Trophoblast cell (in vitro differentiated cells and primary cell): ENCODE measurements around the gene SPOPL.
A peak's percentile ranks its signal among the peaks of the same experiment; 100 is the strongest.

Experiments used
- DNase-seq, 2 donors: peaks; one replicate each; pipeline ENCODE4 v3.0.0-alpha.2; 2016
- H2AFZ ChIP-seq: 2 replicates; pipeline ENCODE4 v1.6.1; 2013; ENCODE audit warnings: low read length, moderate library complexity, mild to moderate bottlenecking; ENCODE audit not compliant: insufficient read depth, poor library complexity
- H2AK5ac ChIP-seq: 2 replicates; pipeline ENCODE4 v1.6.1; 2013; ENCODE audit warnings: mild to moderate bottlenecking, low read length
- H2BK120ac ChIP-seq: 2 replicates; pipeline ENCODE4 v1.6.1; 2013; ENCODE audit warnings: low read length, mild to moderate bottlenecking, moderate library complexity; ENCODE audit not compliant: insufficient read depth, poor library complexity
- H2BK12ac ChIP-seq: 2 replicates; pipeline ENCODE4 v1.6.1; 2013; ENCODE audit warnings: mild to moderate bottlenecking, low read length, moderate library complexity
- H2BK5ac ChIP-seq: 2 replicates; pipeline ENCODE4 v1.6.1; 2013; ENCODE audit warnings: low read length, low read depth, moderate library complexity, mild to moderate bottlenecking; ENCODE audit not compliant: poor library complexity
- H3K14ac ChIP-seq: 2 replicates; pipeline ENCODE4 v1.6.1; 2013; ENCODE audit warnings: mild to moderate bottlenecking, low read length
- H3K18ac ChIP-seq: 2 replicates; pipeline ENCODE4 v1.6.1; 2013; ENCODE audit warnings: mild to moderate bottlenecking, low read length
- H3K23ac ChIP-seq: 2 replicates; pipeline ENCODE4 v1.6.1; 2013; ENCODE audit warnings: low read length
- H3K27ac ChIP-seq: 2 replicates; pipeline ENCODE4 v1.5.1; 2013; ENCODE audit warnings: low read depth, mild to moderate bottlenecking, inconsistent platforms, low read length, moderate library complexity
- H3K27me3 ChIP-seq: 2 replicates; pipeline ENCODE4 v1.6.1; 2013; ENCODE audit warnings: inconsistent platforms, mild to moderate bottlenecking, low read length, moderate library complexity; ENCODE audit not compliant: insufficient read depth
- H3K36me3 ChIP-seq, 2 experiments: 1 replicate in 1 of 2; 2 replicates in 1 of 2; pipeline ENCODE4 v1.6.1; 2013; ENCODE audit warnings: low read length in 2 of 2, mild to moderate bottlenecking in 2 of 2, moderate library complexity in 1 of 2; ENCODE audit not compliant: insufficient read depth in 2 of 2, control insufficient read depth in 1 of 2
- H3K4ac ChIP-seq: 2 replicates; pipeline ENCODE4 v1.6.1; 2013; ENCODE audit warnings: low read depth, mild to moderate bottlenecking, low read length, moderate library complexity
- H3K4me1 ChIP-seq, 2 experiments: 1 replicate in 1 of 2; 2 replicates in 1 of 2; pipeline ENCODE4 v1.6.1; 2013; ENCODE audit warnings: low read length in 2 of 2, mild to moderate bottlenecking in 2 of 2, moderate library complexity in 1 of 2; ENCODE audit not compliant: insufficient read depth in 2 of 2, control insufficient read depth in 1 of 2
- H3K4me2 ChIP-seq: 2 replicates; pipeline ENCODE4 v1.6.1; 2013; ENCODE audit warnings: inconsistent platforms, mild to moderate bottlenecking, low read length, moderate library complexity
- H3K4me3 ChIP-seq: 2 replicates; pipeline ENCODE4 v1.5.1; 2013; ENCODE audit warnings: mild to moderate bottlenecking, low read depth, low read length, inconsistent platforms
- H3K79me1 ChIP-seq: one replicate; pipeline ENCODE4 v1.6.1; 2013; ENCODE audit warnings: low read length
- H3K79me2 ChIP-seq: 2 replicates; pipeline ENCODE4 v1.6.1; 2013; ENCODE audit warnings: low read length, mild to moderate bottlenecking; ENCODE audit not compliant: control insufficient read depth, insufficient read depth, poor library complexity
- H3K9ac ChIP-seq: 2 replicates; pipeline ENCODE4 v1.6.1; 2013; ENCODE audit warnings: mild to moderate bottlenecking, low read length
- H3K9me3 ChIP-seq: 2 replicates; pipeline ENCODE4 v1.6.1; 2013; ENCODE audit warnings: low read depth, mild to moderate bottlenecking, control low read depth, inconsistent platforms, low read length; ENCODE audit not compliant: insufficient read depth
- H4K12ac ChIP-seq: 2 replicates; pipeline ENCODE4 v1.6.1; 2013; ENCODE audit warnings: low read depth, mild to moderate bottlenecking, low read length, moderate library complexity
- H4K8ac ChIP-seq: 2 replicates; pipeline ENCODE4 v1.6.1; 2013; ENCODE audit warnings: low read depth, mild to moderate bottlenecking, low read length, moderate library complexity
- H4K91ac ChIP-seq: one replicate; pipeline ENCODE4 v1.6.1; 2013; ENCODE audit warnings: low read depth, mild to moderate bottlenecking, low read length, moderate library complexity
- WGBS: extraction: QIAGEN DNeasy Blood & Tissue Kit; methylation state at CpG from one replicate; pipeline ENCODE4 v1.1.7; 2013; ENCODE audit warnings: missing lambda C conversion rate; ENCODE audit not compliant: insufficient read length, insufficient coverage; ENCODE audit errors: extremely low coverage; 5-methylcytosine and 5-hydroxymethylcytosine counted together

The SPOPL gene

GRCh38 chr2:138493334-138493733, 8.2 kb upstream of the SPOPL start:
- Histone ChIP-seq H2AK5ac (no peak overlapping the region), H3K9ac (no peak overlapping the region), H3K18ac (no peak overlapping the region), H2BK120ac (no peak overlapping the region), H3K23ac (no peak overlapping the region), H3K79me1 (peaks cover 18% of the 10 kb centered on the region), H3K4me1 (peaks cover 15 to 25% of the 10 kb centered on the region in 2 experiments), H2BK5ac (no peak overlapping the region), H2AFZ (no peak overlapping the region), H4K8ac (peak overlapping the region; percentile 1), H3K36me3 (peaks cover 0 to 2% of the 10 kb centered on the region in 2 experiments), H3K27me3 (no peaks in the 10 kb centered on the region), H3K4me2 (no peak overlapping the region), H4K12ac (no peak overlapping the region), H3K4me3 (no peak overlapping the region), H2BK12ac (no peak overlapping the region), H3K27ac (peak overlapping the region; percentile 14), H3K79me2 (peaks cover 2% of the 10 kb centered on the region), H3K9me3 (no peaks in the 10 kb centered on the region), H4K91ac (no peak overlapping the region), H3K4ac (no peak overlapping the region), H3K14ac (no peak overlapping the region)
- DNase-seq: peak; percentile 91 to 92
- WGBS: no CpG with 5 or more reads among the region's 4 CpGs

GRCh38 chr2:138494265-138494966, 7.2 kb upstream of the SPOPL start:
- H3K27ac ChIP-seq: peak overlapping the region; percentile 79
- no CpG with 5 or more reads among the region's 2 CpGs for WGBS
- H3K9ac ChIP-seq: no peak overlapping the region
- no peak for DNase-seq
- H2AFZ ChIP-seq: no peak overlapping the region
- H2BK12ac ChIP-seq: peak overlapping the region; percentile 75
- H3K23ac ChIP-seq: no peak overlapping the region
- no peak overlapping the region for H3K4me3 ChIP-seq
- H3K36me3 ChIP-seq: peaks cover 0 to 2% of the 10 kb centered on the region in 2 experiments
- no peak overlapping the region for H4K12ac ChIP-seq
- H2AK5ac ChIP-seq: peak overlapping the region; percentile 79
- H3K4me1 ChIP-seq: peaks cover 15 to 25% of the 10 kb centered on the region in 2 experiments
- H4K91ac ChIP-seq: peak overlapping the region; percentile 89
- peak overlapping the region; percentile 82 for H2BK120ac ChIP-seq
- H3K79me2 ChIP-seq: peaks cover 2% of the 10 kb centered on the region
- H3K79me1 ChIP-seq: peaks cover 18% of the 10 kb centered on the region
- H3K4me2 ChIP-seq: no peak overlapping the region
- no peaks in the 10 kb centered on the region for H3K27me3 ChIP-seq
- peak overlapping the region; percentile 64 for H3K4ac ChIP-seq
- H4K8ac ChIP-seq: peak overlapping the region; percentile 69
- peak overlapping the region; percentile 87 for H2BK5ac ChIP-seq
- no peaks in the 10 kb centered on the region for H3K9me3 ChIP-seq
- peak overlapping the region; percentile 73 for H3K14ac ChIP-seq
- peak overlapping the region; percentile 68 for H3K18ac ChIP-seq

GRCh38 chr2:138495384-138495783, 6.2 kb upstream of the SPOPL start:
- peak overlapping the region; percentile 16 for H3K27ac ChIP-seq
- peak overlapping the region; percentile 53 for H2BK120ac ChIP-seq
- no peak for DNase-seq
- H3K18ac ChIP-seq: peak overlapping the region; percentile 68
- no peak overlapping the region for H3K4me3 ChIP-seq
- no peak overlapping the region for H2AFZ ChIP-seq
- no peak overlapping the region for H4K8ac ChIP-seq
- H3K23ac ChIP-seq: no peak overlapping the region
- H2BK12ac ChIP-seq: peak overlapping the region; percentile 84
- H4K12ac ChIP-seq: no peak overlapping the region
- H3K79me1 ChIP-seq: peaks cover 18% of the 10 kb centered on the region
- H3K4ac ChIP-seq: peak overlapping the region; percentile 58
- H3K36me3 ChIP-seq: peaks cover 0 to 2% of the 10 kb centered on the region in 2 experiments
- peaks cover 2% of the 10 kb centered on the region for H3K79me2 ChIP-seq
- H3K27me3 ChIP-seq: no peaks in the 10 kb centered on the region
- WGBS: no CpG with 5 or more reads among the region's 2 CpGs
- peak overlapping the region; percentile 57 for H4K91ac ChIP-seq
- H3K4me2 ChIP-seq: no peak overlapping the region
- peaks cover 16 to 25% of the 10 kb centered on the region in 2 experiments for H3K4me1 ChIP-seq
- H3K9ac ChIP-seq: no peak overlapping the region
- H2BK5ac ChIP-seq: peak overlapping the region; percentile 77
- peak overlapping the region; percentile 87 for H2AK5ac ChIP-seq
- no peaks in the 10 kb centered on the region for H3K9me3 ChIP-seq
- H3K14ac ChIP-seq: peak overlapping the region; percentile 57

DNA sequence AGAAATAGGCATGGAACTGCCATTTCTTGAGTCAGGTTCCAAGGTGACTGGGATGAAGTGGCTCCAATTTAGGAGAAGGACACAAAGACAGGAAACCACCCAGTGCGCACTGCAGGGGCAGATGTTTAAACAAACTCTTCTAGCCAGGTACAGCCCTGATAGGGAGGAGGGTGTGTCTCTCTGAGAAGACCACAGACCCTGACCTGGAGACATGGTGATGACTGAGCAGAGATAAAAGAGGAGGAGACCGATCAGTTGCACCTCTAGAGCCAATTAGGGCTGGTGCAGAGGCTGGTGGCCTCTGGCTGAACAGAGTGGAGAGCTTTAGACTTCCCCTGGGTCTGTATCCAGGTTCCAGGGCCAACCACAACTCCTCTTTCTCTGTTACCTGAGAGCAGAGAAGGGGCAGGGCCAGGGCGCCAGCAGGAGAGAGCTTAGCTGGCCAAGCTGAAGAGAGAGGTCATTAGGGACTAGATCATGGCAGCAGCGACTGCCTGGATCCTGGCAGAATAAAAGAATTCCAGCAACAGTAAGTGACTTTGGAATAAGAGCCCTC, 5.4 kb upstream of the SPOPL start:
- Histone ChIP-seq H2AFZ (no peak overlapping the region), H2AK5ac (peak overlapping the region; percentile 85), H3K18ac (peak overlapping the region; percentile 39), H3K79me2 (peaks cover 2% of the 10 kb centered on the region), H2BK5ac (no peak overlapping the region), H3K23ac (no peak overlapping the region), H2BK120ac (no peak overlapping the region), H3K4me3 (no peak overlapping the region), H4K91ac (peak overlapping the region; percentile 57), H3K36me3 (peaks cover 0 to 2% of the 10 kb centered on the region in 2 experiments), H3K27ac (no peak overlapping the region), H3K79me1 (peaks cover 24% of the 10 kb centered on the region), H3K9me3 (no peaks in the 10 kb centered on the region), H2BK12ac (peak overlapping the region; percentile 32), H3K4me1 (peaks cover 20 to 28% of the 10 kb centered on the region in 2 experiments), H4K8ac (no peak overlapping the region), H3K4ac (no peak overlapping the region), H3K4me2 (no peak overlapping the region), H4K12ac (no peak overlapping the region), H3K9ac (no peak overlapping the region), H3K27me3 (no peaks in the 10 kb centered on the region), H3K14ac (peak overlapping the region; percentile 17)
- DNase-seq: no peak
- WGBS: no CpG with 5 or more reads among the region's 4 CpGs
